Measurements from ENCODE around the gene GATD1.

The GATD1 gene

GRCh38 chr11:778976-779954 lies 2.0 kb upstream of the GATD1 start:
- no peak overlapping the region for H3K4me3 ChIP-seq (ENCODE audit: low read length in 2 of 2)
- peaks cover 17 to 23% of the 10 kb centered on the region in 2 donors for H3K4me1 ChIP-seq (ENCODE audit: control insufficient read depth in 2 of 2, insufficient read depth in 2 of 2, low read length in 2 of 2)
- H3K36me3 ChIP-seq (ENCODE audit: control insufficient read depth in 2 of 2, insufficient read depth in 2 of 2, low read length in 2 of 2), result no peaks in the 10 kb centered on the region
- H3K27ac ChIP-seq (ENCODE audit: low read depth in 2 of 2, low read length in 2 of 2), result no peak overlapping the region
- H3K27me3 ChIP-seq (ENCODE audit: control insufficient read depth in 2 of 2, insufficient read depth in 2 of 2, low read length in 2 of 2), result no peaks in the 10 kb centered on the region
- no peaks in the 10 kb centered on the region for H3K9me3 ChIP-seq (ENCODE audit: control insufficient read depth in 2 of 2, low read length in 2 of 2)
- no peak overlapping the region for H3K9ac ChIP-seq (ENCODE audit: low read depth in 1 of 2, low read length in 2 of 2)

- H3K27me3 ChIP-seq (ENCODE audit: control insufficient read depth in 2 of 2, insufficient read depth in 2 of 2, low read length in 2 of 2), result no peaks in the 10 kb centered on the region
- H3K4me1 ChIP-seq (ENCODE audit: control insufficient read depth in 2 of 2, insufficient read depth in 2 of 2, low read length in 2 of 2), result peaks cover 14 to 21% of the 10 kb centered on the region in 2 donors
- H3K9ac ChIP-seq (ENCODE audit: low read depth in 1 of 2, low read length in 2 of 2), result peak overlapping the region; percentile 66 to 91
- peak overlapping the region; percentile 52 to 58 for H3K27ac ChIP-seq (ENCODE audit: low read depth in 2 of 2, low read length in 2 of 2)
- peaks cover 10 to 11% of the 10 kb centered on the region in 2 donors for H3K36me3 ChIP-seq (ENCODE audit: control insufficient read depth in 2 of 2, insufficient read depth in 2 of 2, low read length in 2 of 2)
- no peaks in the 10 kb centered on the region for H3K9me3 ChIP-seq (ENCODE audit: control insufficient read depth in 2 of 2, low read length in 2 of 2)
- peak overlapping the region; percentile 74 to 80 for H3K4me3 ChIP-seq (ENCODE audit: low read length in 2 of 2)
These were observed 563 bp downstream of the GATD1 start for GRCh38 chr11:776561-777287.

- Histone ChIP-seq H3K27me3 (ENCODE audit: control insufficient read depth in 2 of 2, insufficient read depth in 2 of 2, low read length in 2 of 2) (no peaks in the 10 kb centered on the region), H3K36me3 (ENCODE audit: control insufficient read depth in 2 of 2, insufficient read depth in 2 of 2, low read length in 2 of 2) (peaks cover 10 to 14% of the 10 kb centered on the region in 2 donors), H3K9ac (ENCODE audit: low read depth in 1 of 2, low read length in 2 of 2) (peak overlapping the region; percentile 66 to 91), H3K4me1 (ENCODE audit: control insufficient read depth in 2 of 2, insufficient read depth in 2 of 2, low read length in 2 of 2) (peaks cover 14 to 21% of the 10 kb centered on the region in 2 donors), H3K4me3 (ENCODE audit: low read length in 2 of 2) (peak overlapping the region; percentile 74 to 80), H3K27ac (ENCODE audit: low read depth in 2 of 2, low read length in 2 of 2) (no peak overlapping the region), H3K9me3 (ENCODE audit: control insufficient read depth in 2 of 2, low read length in 2 of 2) (no peaks in the 10 kb centered on the region)
These were observed 1.1 kb downstream of the GATD1 start for GRCh38 chr11:776263-776560.

- Histone ChIP-seq H3K36me3 (ENCODE audit: control insufficient read depth in 2 of 2, insufficient read depth in 2 of 2, low read length in 2 of 2) (peaks cover 19 to 24% of the 10 kb centered on the region in 2 donors), H3K9ac (ENCODE audit: low read depth in 1 of 2, low read length in 2 of 2) (no peak overlapping the region), H3K4me1 (ENCODE audit: control insufficient read depth in 2 of 2, insufficient read depth in 2 of 2, low read length in 2 of 2) (peaks cover 14 to 21% of the 10 kb centered on the region in 2 donors), H3K27ac (ENCODE audit: low read depth in 2 of 2, low read length in 2 of 2) (no peak overlapping the region), H3K27me3 (ENCODE audit: control insufficient read depth in 2 of 2, insufficient read depth in 2 of 2, low read length in 2 of 2) (no peaks in the 10 kb centered on the region), H3K9me3 (ENCODE audit: control insufficient read depth in 2 of 2, low read length in 2 of 2) (no peaks in the 10 kb centered on the region), H3K4me3 (ENCODE audit: low read length in 2 of 2) (no peak overlapping the region)
These were observed 2.3 kb downstream of the GATD1 start for GRCh38 chr11:774873-775592.

- H3K4me1 ChIP-seq (ENCODE audit: control insufficient read depth in 2 of 2, insufficient read depth in 2 of 2, low read length in 2 of 2), result peaks cover 14 to 21% of the 10 kb centered on the region in 2 donors
- H3K9me3 ChIP-seq (ENCODE audit: control insufficient read depth in 2 of 2, low read length in 2 of 2), result no peaks in the 10 kb centered on the region
- H3K36me3 ChIP-seq (ENCODE audit: control insufficient read depth in 2 of 2, insufficient read depth in 2 of 2, low read length in 2 of 2), result peaks cover 22 to 26% of the 10 kb centered on the region in 2 donors
- H3K9ac ChIP-seq (ENCODE audit: low read depth in 1 of 2, low read length in 2 of 2), result no peak overlapping the region
- no peak overlapping the region for H3K4me3 ChIP-seq (ENCODE audit: low read length in 2 of 2)
- no peak overlapping the region for H3K27ac ChIP-seq (ENCODE audit: low read depth in 2 of 2, low read length in 2 of 2)
- no peaks in the 10 kb centered on the region for H3K27me3 ChIP-seq (ENCODE audit: control insufficient read depth in 2 of 2, insufficient read depth in 2 of 2, low read length in 2 of 2)
These were observed 3.5 kb downstream of the GATD1 start for GRCh38 chr11:773830-774229.

- Histone ChIP-seq H3K27ac (ENCODE audit: low read depth in 2 of 2, low read length in 2 of 2) (no peak overlapping the region), H3K9me3 (ENCODE audit: control insufficient read depth in 2 of 2, low read length in 2 of 2) (no peaks in the 10 kb centered on the region), H3K27me3 (ENCODE audit: control insufficient read depth in 2 of 2, insufficient read depth in 2 of 2, low read length in 2 of 2) (no peaks in the 10 kb centered on the region), H3K4me3 (ENCODE audit: low read length in 2 of 2) (no peak overlapping the region), H3K4me1 (ENCODE audit: control insufficient read depth in 2 of 2, insufficient read depth in 2 of 2, low read length in 2 of 2) (peaks cover 13 to 21% of the 10 kb centered on the region in 2 donors), H3K36me3 (ENCODE audit: control insufficient read depth in 2 of 2, insufficient read depth in 2 of 2, low read length in 2 of 2) (peaks cover 22 to 26% of the 10 kb centered on the region in 2 donors), H3K9ac (ENCODE audit: low read depth in 1 of 2, low read length in 2 of 2) (no peak overlapping the region)
These were observed 3.9 kb downstream of the GATD1 start for GRCh38 chr11:773425-773824.

- H3K27me3 ChIP-seq (ENCODE audit: control insufficient read depth in 2 of 2, insufficient read depth in 2 of 2, low read length in 2 of 2), result no peaks in the 10 kb centered on the region
- no peaks in the 10 kb centered on the region for H3K9me3 ChIP-seq (ENCODE audit: control insufficient read depth in 2 of 2, low read length in 2 of 2)
- no peak overlapping the region for H3K27ac ChIP-seq (ENCODE audit: low read depth in 2 of 2, low read length in 2 of 2)
- H3K9ac ChIP-seq (ENCODE audit: low read depth in 1 of 2, low read length in 2 of 2), result no peak overlapping the region
- no peak overlapping the region for H3K4me3 ChIP-seq (ENCODE audit: low read length in 2 of 2)
- peaks cover 7 to 15% of the 10 kb centered on the region in 2 donors for H3K4me1 ChIP-seq (ENCODE audit: control insufficient read depth in 2 of 2, insufficient read depth in 2 of 2, low read length in 2 of 2)
- H3K36me3 ChIP-seq (ENCODE audit: control insufficient read depth in 2 of 2, insufficient read depth in 2 of 2, low read length in 2 of 2), result peaks cover 22 to 26% of the 10 kb centered on the region in 2 donors
These were observed 4.6 kb downstream of the GATD1 start for GRCh38 chr11:772429-773390.

GRCh38 chr11:771617-772204 lies 5.6 kb downstream of the GATD1 start:
- Histone ChIP-seq H3K27ac (ENCODE audit: low read depth in 2 of 2, low read length in 2 of 2) (no peak overlapping the region), H3K27me3 (ENCODE audit: control insufficient read depth in 2 of 2, insufficient read depth in 2 of 2, low read length in 2 of 2) (no peaks in the 10 kb centered on the region), H3K36me3 (ENCODE audit: control insufficient read depth in 2 of 2, insufficient read depth in 2 of 2, low read length in 2 of 2) (peaks cover 26 to 31% of the 10 kb centered on the region in 2 donors), H3K9me3 (ENCODE audit: control insufficient read depth in 2 of 2, low read length in 2 of 2) (no peaks in the 10 kb centered on the region), H3K4me3 (ENCODE audit: low read length in 2 of 2) (no peak overlapping the region), H3K9ac (ENCODE audit: low read depth in 1 of 2, low read length in 2 of 2) (no peak overlapping the region), H3K4me1 (ENCODE audit: control insufficient read depth in 2 of 2, insufficient read depth in 2 of 2, low read length in 2 of 2) (peaks cover 7 to 15% of the 10 kb centered on the region in 2 donors)
